Hepatocyte (in vitro differentiated cells): ENCODE measurements around the gene REEP6.

Experiments
- CTCF ChIP-seq: fragments of 200-600 bp; sonication (generic); IDR thresholded peaks from 2 replicates; pipeline ENCODE4 v1.5.1; 2016; ENCODE audit warnings: antibody characterized with exemption, mild to moderate bottlenecking; ENCODE audit not compliant: poor library complexity
- EZH2 ChIP-seq: fragments of 200-600 bp; sonication (generic); IDR thresholded peaks from 2 replicates; pipeline ENCODE4 v1.6.1; 2016; ENCODE audit warnings: antibody characterized with exemption, mild to moderate bottlenecking, borderline replicate concordance

- TF ChIP-seq CTCF (no peak), EZH2 (no peak)
These were observed 2.7 kb upstream of the REEP6 start for GRCh38 chr19:1488282-1488601.
